GM19328 (cell line): ENCODE measurements around the gene CNGA3.
A peak's percentile ranks its signal among the peaks of the same experiment; 100 is the strongest.

Experiments used
- ATAC-seq: cut with Tn5 transposase; IDR thresholded peaks from one replicate; pipeline ENCODE4 v1.9.1; 2021; ENCODE audit warnings: mild to moderate bottlenecking, moderate library complexity; ENCODE audit not compliant: unreplicated experiment

CNGA3 gene

DNA sequence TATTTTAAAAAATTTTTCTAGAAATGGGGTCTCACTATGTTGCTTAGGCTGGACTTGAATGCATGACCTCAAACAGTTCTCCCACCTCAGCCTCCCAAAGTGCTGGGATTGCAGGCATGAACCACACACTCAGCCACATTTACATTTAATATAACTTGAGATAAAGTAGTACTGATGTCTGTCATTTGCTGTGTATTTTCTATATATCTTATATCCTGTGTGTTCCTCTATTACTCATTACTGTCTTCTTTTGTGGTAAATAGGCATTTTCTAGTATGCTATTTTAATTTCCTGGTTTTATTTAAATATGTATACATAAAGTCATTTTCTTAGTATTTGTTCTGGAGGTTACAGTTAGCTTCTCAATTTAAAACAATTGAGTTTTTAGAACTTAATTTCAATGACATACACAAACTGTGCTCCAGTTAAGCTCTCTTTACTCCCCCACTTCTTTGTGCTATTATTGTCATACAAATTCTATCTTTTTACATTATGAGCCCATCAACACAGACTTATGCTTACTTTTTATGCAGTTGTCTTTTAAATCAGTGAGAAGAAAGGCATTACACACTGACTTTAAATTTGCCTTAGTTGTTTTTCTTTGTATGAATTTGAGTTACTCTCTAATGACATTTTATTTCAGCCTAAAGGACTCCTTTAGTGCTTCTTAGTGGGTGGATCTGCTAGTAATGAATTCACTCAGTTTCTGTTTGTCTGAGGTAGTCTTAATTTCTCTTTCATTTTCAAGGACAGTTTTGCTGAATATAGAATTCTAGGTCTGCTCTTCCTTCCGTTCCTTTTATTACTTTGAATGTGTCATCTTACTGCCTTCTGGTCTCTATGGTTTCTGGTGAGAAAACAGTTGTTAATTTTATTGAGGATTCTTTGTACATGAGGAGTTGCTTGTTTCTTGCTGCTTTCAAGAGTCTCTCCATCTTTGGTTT lies 92.2 kb downstream of the CNGA3 start:
- ATAC-seq, result no peak

DNA sequence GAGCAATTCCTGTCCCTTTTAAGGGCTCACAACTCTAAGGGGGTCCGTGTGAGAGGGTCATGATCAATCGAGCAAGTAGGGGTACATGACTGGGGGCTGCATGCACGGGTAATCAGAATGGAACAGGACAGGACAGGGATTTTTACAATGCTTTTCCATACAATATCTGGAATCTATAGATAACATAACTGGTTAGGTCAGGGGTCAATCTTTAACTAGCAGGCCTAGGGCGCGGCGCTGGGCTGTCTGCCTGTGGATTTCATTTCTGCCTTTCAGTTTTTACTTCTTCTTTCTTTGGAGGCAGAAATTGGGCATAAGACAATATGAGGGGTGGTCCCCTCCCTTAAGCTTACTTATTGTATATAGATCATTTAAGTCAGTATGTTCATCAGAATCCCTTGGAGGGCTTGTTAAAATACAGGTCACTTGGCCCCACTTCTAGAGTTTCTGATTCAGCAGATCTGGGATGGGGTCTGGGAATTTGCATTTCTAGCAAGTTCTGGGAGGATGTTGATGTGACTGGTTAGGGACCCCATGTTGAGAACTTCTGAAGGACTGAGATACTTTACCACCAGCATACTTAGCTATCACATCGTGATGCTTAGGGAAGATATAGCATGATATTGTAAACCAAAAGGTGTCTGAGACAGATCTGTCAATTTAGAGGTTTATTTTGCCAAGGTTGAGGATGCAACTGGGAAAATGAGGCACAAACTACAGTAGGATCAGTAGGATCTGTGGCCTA lies 95.6 kb downstream of the CNGA3 start:
- ATAC-seq, result no peak

DNA sequence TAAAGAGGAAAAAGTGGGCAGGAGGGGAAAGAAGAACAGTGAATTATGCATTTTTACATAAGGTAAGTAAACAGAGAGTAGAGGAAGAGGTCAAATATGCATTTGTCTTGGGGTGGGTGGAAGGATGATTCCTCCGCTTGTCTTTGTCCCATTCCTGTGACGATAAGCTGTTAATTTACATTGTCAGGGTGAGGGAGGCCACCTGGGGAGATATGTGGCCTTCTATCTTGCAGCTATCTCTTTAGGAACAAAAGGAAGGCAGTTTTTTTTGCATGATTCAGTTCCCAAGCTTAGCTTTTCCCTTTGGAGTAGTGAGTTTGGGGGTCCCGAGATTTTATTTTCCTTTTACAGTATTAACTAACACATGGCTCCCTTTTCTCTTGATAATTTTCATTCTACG lies 96.2 kb downstream of the CNGA3 start:
- no peak for ATAC-seq

- ATAC-seq, result peak; percentile 79
These were observed 98.3 kb downstream of the CNGA3 start, which contains the start of gene INPP4A for GRCh38 chr2:98444436-98445176. Gene INPP4A (plus strand): TSS chr2:98444858. CDS start chr2:98520049, 75,191 bp downstream.

DNA sequence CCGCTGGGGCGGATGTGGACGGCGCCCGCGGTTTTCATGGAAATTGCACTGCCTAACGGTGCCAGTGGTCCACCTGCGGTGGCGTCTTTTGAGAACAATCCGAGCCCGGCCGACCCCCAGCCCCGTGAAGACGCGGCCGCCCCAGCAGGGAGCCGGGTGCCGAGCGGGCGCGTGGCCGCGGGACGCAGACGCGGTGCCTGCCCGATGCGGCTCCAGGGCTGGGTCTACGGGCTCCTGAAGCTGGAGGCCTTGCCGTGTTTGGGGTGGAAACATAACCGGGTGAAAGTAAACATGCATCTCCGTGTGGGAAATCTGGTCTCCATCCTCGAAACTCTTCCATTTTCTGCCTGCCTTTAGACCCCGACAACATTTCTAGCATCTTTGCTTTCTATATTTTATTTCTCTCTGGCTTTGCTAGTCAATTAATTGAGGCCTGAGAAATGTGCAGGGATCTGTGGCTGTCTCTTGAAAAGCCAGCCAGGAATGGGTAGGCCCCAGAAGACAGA lies 99.0 kb downstream of the CNGA3 start:
- peak; percentile 22 for ATAC-seq

- no peak for ATAC-seq
These were observed 99.7 kb downstream of the CNGA3 start for GRCh38 chr2:98445683-98446581.

- no peak for ATAC-seq
These were observed 100.6 kb downstream of the CNGA3 start for GRCh38 chr2:98446850-98447249.
